GM12865 (cell line): ENCODE measurements around the gene MKI67.

Source experiments
- DNase-seq: peaks from one replicate; pipeline ENCODE4 v3.0.0; 2010; ENCODE audit warnings: low read depth
- H3K4me3 ChIP-seq: 2 replicates; pipeline ENCODE4 v1.5.1; 2011; ENCODE audit warnings: mild to moderate bottlenecking, low read depth, low read length, control low read depth
- CTCF ChIP-seq: IDR thresholded peaks from 2 replicates; pipeline ENCODE4 v1.5.1; 2011; ENCODE audit warnings: low read length, control low read depth, low read depth, inconsistent platforms; ENCODE audit not compliant: insufficient read depth; ENCODE audit errors: missing control alignments

Gene MKI67

DNA sequence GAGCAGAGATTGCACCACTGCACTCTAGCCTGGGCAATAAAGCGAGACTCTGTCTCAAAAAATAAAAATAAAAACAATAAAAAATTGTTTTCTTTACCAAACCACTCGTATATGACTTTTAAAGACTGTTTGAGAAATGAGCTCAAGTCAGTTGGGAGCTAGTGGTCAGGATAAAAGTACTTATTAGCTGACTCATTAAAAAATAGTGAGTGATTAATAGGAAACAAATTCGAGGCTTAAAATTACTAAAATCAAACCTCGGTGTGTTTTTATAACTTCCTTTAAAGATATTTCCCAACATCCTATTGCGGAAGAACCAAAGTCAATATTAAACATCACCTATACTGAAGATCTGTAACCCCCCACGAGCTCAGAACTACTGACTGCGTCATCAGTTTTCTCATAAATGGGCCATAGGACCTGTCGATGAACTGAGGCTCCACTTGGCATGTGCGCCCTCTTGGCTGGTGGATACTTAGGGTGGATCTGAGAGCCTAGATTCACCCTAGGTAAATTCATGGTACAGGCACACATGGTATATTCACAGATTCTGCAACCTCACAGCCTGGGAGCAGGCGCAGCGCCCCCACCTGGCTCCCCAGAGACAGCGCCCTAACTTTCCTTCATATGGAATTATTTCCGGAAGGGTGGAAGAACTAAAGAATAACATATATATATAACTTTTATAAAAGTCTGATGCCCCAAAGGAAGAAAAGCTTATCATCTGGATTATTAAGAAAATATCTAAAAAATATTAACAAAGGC lies 9.2 kb downstream of the MKI67 start:
- DNase-seq = no peak
- TF ChIP-seq CTCF = no peak
- no peak overlapping the region for H3K4me3 ChIP-seq

DNA sequence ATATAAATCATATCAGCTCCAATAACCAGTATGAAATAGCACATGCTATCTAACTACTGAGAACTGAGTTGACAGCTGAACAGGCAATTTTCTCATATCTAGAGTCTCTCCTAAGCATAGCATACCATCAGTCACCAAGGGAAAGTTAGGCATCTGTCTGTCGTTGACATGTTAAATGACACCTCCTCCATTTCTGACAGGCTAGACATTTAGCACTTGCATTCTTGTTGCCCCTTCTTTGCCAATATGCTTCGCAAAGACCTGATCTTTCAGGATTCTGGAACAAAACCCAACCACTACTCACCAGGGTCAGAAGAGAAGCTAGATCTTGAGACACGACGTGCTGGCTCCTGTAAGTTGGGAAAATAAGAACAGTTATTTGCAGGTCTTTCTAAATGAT lies 10.0 kb downstream of the MKI67 start:
- TF ChIP-seq CTCF = no peak
- H3K4me3 ChIP-seq = no peak overlapping the region
- DNase-seq = no peak

DNA sequence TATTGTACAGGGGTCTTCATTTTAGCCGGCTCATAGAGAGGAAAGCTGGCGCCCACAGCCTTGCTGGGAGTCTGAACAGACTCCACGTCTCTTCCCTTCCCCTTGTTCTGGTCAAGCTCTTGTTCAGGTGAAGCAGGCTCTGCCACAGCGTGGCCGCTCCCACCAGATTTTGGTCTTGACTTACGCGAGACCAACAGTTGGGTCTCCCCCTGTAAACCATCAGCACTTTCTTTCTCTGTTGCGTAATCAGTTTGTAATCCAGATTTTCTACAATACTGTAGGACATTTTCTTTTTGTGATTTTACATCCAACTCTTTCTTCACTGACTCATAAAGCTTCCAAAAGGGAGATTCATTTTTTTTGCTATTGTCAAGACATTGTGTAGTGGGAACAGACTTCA lies 10.9 kb downstream of the MKI67 start:
- no peak overlapping the region for H3K4me3 ChIP-seq
- no peak for TF ChIP-seq CTCF
- no peak for DNase-seq

GRCh38 chr10:128114901-128115300 lies 11.3 kb downstream of the MKI67 start:
- DNase-seq = no peak
- no peak for TF ChIP-seq CTCF
- H3K4me3 ChIP-seq = no peak overlapping the region

DNA sequence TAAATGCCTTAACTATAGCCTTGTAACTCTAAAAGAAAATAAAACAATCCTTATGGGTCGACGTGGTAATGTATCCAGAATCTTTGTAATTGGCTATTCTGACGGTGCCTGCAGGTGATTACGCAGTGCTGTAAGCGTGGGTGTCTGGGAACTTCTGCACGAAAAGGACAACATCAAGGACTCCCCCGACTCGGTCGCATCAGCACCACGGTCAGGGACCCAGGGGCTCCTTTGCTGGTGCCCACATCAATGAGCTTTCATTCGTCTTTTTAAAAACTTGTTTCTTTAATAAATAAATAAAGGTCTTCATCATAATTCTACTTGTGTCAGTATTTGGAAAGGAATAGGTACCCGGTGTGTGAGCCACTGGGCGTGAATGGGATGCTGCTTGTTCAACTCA lies 13.2 kb downstream of the MKI67 start:
- H3K4me3 ChIP-seq = no peak overlapping the region
- no peak for DNase-seq
- no peak for TF ChIP-seq CTCF

DNA sequence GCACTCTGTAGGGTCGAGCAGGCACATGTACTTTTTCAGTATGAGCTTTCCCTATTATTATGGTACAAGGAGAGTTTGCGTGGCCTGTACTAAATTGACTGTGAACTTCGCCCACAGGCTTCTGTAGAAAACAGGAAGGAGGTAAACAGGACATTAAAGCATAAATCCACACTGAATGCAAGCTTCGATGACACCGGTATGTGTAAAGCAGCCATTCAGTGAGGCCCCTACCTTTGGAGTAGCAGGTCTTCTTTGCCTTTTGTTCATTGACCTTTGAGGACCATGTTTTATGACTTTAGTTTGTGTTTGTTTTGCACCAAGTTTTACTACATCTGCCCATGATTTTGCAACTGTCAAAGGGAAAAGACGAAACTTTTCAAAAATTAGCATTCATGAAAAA lies 14.5 kb downstream of the MKI67 start:
- TF ChIP-seq CTCF = no peak
- DNase-seq = no peak
- no peak overlapping the region for H3K4me3 ChIP-seq

GRCh38 chr10:128110339-128110738 lies 15.9 kb downstream of the MKI67 start:
- no peak for TF ChIP-seq CTCF
- no peak for DNase-seq
- H3K4me3 ChIP-seq = no peak overlapping the region
